ENCODE results near the gene MEF2D.

The MEF2D gene

DNA sequence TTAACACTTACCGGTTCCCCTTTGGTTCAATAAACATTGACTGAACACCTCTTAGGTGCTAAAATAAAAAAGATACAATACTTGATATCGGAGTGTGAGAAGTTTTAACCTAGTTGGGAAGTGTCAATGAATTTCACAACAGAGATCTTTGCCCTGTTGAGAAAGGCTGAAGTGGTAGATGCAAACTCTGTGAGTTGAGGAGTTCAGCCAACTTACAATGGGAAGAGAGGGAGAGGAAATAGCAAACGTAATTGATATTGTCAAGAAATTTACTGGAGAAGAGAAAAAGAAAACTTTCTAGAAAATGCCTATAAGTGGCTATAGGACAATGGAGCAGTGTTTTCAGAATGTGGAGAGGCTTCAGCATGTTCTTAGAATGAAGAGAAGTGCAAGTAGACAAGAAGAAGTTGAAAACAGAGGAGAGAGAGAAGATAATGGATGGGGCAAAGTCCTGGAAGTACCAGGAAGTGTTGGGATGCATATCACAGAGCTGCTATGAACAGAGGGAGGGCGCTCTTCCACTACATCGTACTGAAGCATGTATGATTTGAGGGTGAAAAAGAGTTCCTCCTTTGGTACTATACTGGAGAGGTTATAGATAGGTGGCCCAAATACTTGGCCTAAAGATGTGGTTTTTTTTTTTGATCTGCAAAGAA is 48.9 kb downstream of the MEF2D start:
- TF ChIP-seq, protein P1, sequence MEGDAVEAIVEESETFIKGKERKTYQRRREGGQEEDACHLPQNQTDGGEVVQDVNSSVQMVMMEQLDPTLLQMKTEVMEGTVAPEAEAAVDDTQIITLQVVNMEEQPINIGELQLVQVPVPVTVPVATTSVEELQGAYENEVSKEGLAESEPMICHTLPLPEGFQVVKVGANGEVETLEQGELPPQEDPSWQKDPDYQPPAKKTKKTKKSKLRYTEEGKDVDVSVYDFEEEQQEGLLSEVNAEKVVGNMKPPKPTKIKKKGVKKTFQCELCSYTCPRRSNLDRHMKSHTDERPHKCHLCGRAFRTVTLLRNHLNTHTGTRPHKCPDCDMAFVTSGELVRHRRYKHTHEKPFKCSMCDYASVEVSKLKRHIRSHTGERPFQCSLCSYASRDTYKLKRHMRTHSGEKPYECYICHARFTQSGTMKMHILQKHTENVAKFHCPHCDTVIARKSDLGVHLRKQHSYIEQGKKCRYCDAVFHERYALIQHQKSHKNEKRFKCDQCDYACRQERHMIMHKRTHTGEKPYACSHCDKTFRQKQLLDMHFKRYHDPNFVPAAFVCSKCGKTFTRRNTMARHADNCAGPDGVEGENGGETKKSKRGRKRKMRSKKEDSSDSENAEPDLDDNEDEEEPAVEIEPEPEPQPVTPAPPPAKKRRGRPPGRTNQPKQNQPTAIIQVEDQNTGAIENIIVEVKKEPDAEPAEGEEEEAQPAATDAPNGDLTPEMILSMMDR (IDR thresholded peaks at IDR 0.05; ENCODE audit: low read depth, low read length): no peak
- no peak for DNase-seq (ENCODE audit: extremely low read depth, low read depth)

DNA sequence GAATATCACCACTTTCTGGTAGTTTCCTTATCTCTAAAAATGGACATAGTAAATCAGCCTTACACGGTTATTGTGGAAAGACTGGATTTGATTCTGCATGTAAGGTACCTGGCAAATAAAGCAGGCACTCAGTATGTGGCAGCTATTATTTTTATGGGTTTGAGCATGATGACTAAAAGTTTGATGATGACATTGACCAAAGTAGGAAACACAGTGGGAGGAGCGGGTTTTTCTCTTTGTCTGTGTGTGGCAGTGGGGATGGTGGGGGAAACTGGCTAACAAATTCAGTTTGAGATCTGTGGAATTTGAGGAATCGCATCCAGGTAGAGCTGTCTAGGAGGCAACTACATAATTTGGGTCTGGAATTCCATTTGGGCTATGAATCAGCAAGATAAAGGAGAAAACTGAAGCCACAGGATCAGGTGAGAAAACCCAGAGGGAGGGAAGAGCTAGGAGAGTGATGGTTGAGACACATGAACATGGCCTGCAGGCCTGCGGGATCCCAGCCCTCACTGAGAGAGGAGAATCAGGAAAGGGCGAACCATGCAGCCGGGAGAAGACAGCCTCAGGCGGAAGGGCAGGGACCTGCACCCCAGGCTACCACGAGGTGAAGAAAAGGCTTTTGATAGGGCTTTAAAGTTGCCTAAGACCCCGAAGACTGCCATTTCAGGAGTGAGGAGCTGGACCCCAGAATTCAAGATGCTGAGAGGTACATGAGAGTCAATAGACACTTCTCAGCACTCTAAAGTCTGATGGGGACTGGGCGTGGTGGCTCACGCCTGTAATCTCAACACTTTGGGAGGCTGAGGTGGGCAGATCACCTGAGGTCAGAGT is 52.2 kb downstream of the MEF2D start:
- DNase-seq (ENCODE audit: extremely low read depth, low read depth): no peak
- TF ChIP-seq, protein P1 (IDR thresholded peaks at IDR 0.05; ENCODE audit: low read depth, low read length): no peak

DNA sequence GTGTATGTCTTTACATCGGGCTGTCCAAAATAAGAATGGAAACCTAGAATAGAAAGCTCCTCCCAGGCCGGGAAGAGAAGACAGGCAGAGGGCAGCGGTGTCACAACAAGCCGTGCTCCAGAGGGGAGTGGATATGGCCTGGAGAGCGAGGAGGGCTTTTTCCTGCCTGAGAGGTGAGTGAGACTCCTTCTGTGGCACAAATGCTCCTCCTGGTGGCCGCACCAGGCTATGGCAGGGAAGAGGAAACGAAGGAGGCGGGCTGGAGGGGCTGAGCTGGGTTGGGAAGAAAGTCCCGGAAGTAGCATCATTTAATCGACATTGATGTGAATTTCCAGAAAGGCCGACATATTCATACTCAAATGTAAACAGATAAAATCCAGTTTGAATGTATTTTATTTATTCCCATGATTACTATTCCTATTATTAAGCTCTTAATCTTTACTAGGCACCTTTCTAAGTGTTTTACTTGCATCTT is 54.7 kb downstream of the MEF2D start:
- TF ChIP-seq, protein P1 (IDR thresholded peaks at IDR 0.05; ENCODE audit: low read depth, low read length): peak; percentile 99
- DNase-seq (ENCODE audit: extremely low read depth, low read depth): peak; percentile 40

DNA sequence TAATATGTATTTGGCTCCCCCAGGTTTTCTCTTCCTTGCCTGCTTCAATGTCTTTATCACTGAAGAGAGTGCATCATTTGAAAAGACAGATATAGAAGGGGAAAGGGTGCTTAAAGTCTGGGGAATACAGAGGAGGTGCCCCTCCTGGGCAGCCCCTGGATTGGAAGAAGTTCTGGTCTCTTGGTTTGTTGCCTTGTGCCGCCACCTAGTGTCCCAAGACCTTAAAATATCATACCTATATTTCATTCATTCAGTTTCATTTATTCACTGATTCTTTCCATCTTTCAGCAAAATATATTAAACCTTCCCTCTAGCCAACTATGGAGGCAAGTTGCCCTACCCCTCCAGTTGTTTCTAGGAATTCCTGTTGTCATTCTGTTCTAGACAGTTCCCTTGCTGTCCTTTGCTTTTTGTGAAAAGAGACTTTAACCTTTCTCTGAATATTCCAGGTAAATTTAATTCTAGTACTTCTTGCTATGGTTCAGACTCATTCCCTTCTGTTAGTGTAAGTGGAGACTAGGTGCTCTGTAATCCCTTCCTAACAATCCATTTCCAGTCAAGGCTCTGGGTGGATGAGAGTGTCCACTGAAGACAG is 56.1 kb downstream of the MEF2D start:
- no peak for DNase-seq (ENCODE audit: extremely low read depth, low read depth)
- TF ChIP-seq, protein P1 (IDR thresholded peaks at IDR 0.05; ENCODE audit: low read depth, low read length): peak; percentile 27

DNA sequence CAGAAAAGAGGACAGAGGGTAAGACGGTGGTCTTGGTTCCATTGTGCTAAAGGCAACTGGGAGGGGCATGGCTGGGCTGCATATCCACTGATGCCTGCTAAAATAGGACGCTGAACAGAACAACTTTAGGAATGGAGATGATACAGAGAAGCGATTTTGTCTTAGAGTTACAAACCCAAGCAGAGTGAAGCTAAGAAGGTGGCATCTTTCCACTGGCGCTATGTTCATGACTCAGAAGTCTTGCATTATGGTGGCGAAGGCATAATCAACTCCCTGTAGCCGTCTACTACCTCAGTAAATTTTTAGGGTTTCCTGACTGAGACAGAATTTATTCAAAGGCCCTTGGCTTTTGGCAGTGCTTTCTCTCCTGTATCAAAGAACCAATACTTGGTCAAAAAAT is 57.3 kb downstream of the MEF2D start:
- DNase-seq (ENCODE audit: extremely low read depth, low read depth): no peak
- TF ChIP-seq, protein P1 (IDR thresholded peaks at IDR 0.05; ENCODE audit: low read depth, low read length): no peak

DNA sequence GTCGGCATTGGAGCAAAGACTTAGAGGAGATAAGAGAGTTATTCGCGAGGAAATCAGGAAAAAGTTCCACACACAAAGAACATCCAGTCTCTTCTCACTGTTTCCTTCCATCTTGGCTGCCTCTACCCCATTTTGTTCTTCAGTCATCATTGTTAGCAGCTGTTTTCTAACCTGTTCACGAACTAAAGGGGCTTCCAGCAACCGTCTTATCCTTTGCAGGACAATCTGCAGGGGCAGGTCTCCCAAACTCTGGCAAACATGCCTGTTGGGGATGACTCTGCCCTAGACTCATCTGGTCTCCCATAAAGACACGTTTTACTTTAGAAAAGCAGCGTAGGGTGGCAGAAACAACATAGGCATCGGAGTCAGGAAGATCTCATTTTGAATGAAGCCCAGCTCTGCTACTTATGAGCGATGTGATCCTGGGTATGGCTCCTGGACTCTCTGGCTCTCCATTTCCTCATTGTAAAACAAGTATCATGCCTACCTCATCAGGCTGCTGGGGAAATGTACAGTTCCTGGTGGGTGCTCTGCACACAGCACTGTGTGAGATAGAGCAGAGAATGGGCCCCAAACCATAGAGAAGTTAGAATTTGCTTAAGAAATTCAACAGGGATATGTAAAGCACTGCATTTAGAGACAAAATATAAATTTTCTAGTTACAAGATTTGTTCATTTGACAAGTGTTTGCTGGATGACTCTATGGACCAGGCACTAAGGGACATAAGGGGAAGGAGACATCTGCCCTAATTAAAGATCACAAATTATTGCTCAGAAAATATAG is 59.7 kb downstream of the MEF2D start:
- DNase-seq (ENCODE audit: extremely low read depth, low read depth): no peak
- TF ChIP-seq, protein P1 (IDR thresholded peaks at IDR 0.05; ENCODE audit: low read depth, low read length): no peak

All from AG09319 (cell line).